Smooth muscle cell (in vitro differentiated cells): ENCODE data around the gene DLX3. TPM values are rescaled to one million over a fixed set of nuclear protein-coding genes. Genes with fewer than 3 reads are reported as not detected.
A peak's percentile ranks its signal among the peaks of the same experiment; 100 is the strongest.

Source experiments
- DNase-seq: peaks from one replicate; lab custom pipeline; 2025; ENCODE audit not compliant: unreplicated experiment; lab: John Stamatoyannopoulos, UW
- H2AFZ ChIP-seq: fragments of 200-600 bp; sonication (generic); 2 replicates; pipeline ENCODE4 v1.6.0; 2016; ENCODE audit warnings: antibody characterized with exemption, low read depth, mild to moderate bottlenecking
- H3F3A ChIP-seq: fragments of 200-600 bp; sonication (generic); 2 replicates; pipeline ENCODE4 v1.6.0; 2017; ENCODE audit warnings: antibody characterized with exemption, low read depth
- H3K27ac ChIP-seq: fragments of 200-600 bp; sonication (generic); 2 replicates; pipeline ENCODE4 v1.5.1; 2016; ENCODE audit warnings: low read depth, mild to moderate bottlenecking
- H3K27me3 ChIP-seq: fragments of 200-600 bp; sonication (generic); 2 replicates; pipeline ENCODE4 v1.6.1; 2016; ENCODE audit warnings: low read depth, mild to moderate bottlenecking
- H3K36me3 ChIP-seq: fragments of 200-600 bp; sonication (generic); 2 replicates; pipeline ENCODE4 v1.5.1; 2016; ENCODE audit warnings: low read depth
- H3K4me1 ChIP-seq: fragments of 200-600 bp; sonication (generic); 2 replicates; pipeline ENCODE4 v1.5.1; 2016; ENCODE audit warnings: low read depth
- H3K4me2 ChIP-seq: fragments of 200-600 bp; sonication (generic); 2 replicates; pipeline ENCODE4 v1.6.0; 2016; ENCODE audit warnings: mild to moderate bottlenecking
- H3K4me3 ChIP-seq: fragments of 200-600 bp; sonication (generic); 2 replicates; pipeline ENCODE4 v1.5.1; 2016; ENCODE audit warnings: mild to moderate bottlenecking
- H3K79me2 ChIP-seq: fragments of 200-600 bp; sonication (generic); 2 replicates; pipeline ENCODE4 v1.6.0; 2016; ENCODE audit warnings: low read depth, mild to moderate bottlenecking
- H3K9ac ChIP-seq: fragments of 200-600 bp; sonication (generic); 2 replicates; pipeline ENCODE4 v1.6.0; 2016; ENCODE audit warnings: low read depth
- H3K9me3 ChIP-seq: fragments of 200-600 bp; sonication (generic); replicated peaks from 2 replicates; pipeline ENCODE4 v1.5.1; 2016; ENCODE audit warnings: low read depth
- H4K20me1 ChIP-seq: fragments of 200-600 bp; sonication (generic); 2 replicates; pipeline ENCODE4 v1.6.0; 2016; ENCODE audit warnings: low read depth
- WGBS: methylation state at CpG from one replicate; pipeline ENCODE4 v1.1.7; 2016; ENCODE audit warnings: low lambda C conversion rate; 5-methylcytosine and 5-hydroxymethylcytosine counted together
- polyA plus RNA-seq: library from polyadenylated mRNA; unstranded; fragments of >200 nt; fragmentation: Nextera tagmentation; extraction: Ambion mirVana; gene quantifications from 2 replicates; pipeline ENCODE4 v1.2.1, GENCODE V29; 2016
- total RNA-seq: library from RNA; depleted of rRNA; stranded (reverse); fragments of >200 nt; gene quantifications from 2 replicates; pipeline ENCODE4 v1.2.3, GENCODE V29; 2014
- TF ChIP-seq, protein P1 (sequence below): fragments of 200-600 bp; sonication (generic); IDR thresholded peaks from 2 replicates; pipeline ENCODE4 v1.5.1; 2017; ENCODE audit warnings: borderline replicate concordance, mild to moderate bottlenecking, antibody characterized with exemption; ENCODE audit not compliant: insufficient read depth, poor library complexity, severe bottlenecking

The DLX3 gene
- total and polyA plus RNA-seq, 2 experiments from 2014 or later, result 1.4 to 9.7 TPM

DNA sequence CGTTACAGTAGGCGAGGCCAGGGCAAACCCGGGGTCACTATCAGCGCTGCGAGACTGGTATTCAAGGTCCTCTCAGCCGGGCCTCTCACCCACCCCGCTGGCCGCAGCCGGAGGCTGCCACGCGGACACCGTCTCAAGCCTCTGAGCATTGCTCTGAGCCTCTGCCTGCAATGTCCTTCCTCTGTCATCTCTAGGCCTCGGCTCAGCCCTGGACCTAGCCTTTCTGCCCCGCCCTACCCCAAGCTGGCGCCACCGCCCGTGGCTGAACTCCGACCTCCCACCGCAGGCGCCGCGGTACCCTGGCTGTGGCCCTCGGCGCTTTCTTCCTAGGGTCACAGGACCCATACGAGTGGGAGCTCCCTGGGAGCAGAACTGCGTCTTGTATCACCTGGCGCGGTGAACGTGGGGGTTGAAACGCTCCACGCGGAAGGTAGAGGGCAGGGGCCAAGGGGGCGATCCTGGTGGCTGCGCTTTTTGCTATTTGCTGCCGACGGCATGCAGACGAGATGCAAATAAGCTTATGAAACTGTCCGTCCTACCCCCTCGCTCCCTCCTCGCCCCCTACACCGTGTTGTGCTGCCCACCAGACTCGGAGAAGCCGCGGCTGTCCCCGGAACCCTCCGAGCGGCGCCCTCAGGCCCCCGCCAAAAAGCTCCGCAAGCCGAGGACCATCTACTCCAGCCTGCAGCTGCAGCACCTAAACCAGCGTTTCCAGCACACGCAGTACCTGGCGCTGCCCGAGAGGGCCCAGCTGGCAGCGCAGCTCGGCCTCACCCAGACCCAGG is 22.3 kb downstream of the DLX3 start:
- H3K4me3 ChIP-seq, result peak overlapping the region; percentile 33
- peak overlapping the region; percentile 86 for H3K4me2 ChIP-seq
- H3K4me1 ChIP-seq, result peaks cover 42% of the 10 kb centered on the region
- no peak for DNase-seq
- no peak overlapping the region for H2AFZ ChIP-seq
- H3K27me3 ChIP-seq, result peaks cover 77% of the 10 kb centered on the region
- TF ChIP-seq, protein P1, sequence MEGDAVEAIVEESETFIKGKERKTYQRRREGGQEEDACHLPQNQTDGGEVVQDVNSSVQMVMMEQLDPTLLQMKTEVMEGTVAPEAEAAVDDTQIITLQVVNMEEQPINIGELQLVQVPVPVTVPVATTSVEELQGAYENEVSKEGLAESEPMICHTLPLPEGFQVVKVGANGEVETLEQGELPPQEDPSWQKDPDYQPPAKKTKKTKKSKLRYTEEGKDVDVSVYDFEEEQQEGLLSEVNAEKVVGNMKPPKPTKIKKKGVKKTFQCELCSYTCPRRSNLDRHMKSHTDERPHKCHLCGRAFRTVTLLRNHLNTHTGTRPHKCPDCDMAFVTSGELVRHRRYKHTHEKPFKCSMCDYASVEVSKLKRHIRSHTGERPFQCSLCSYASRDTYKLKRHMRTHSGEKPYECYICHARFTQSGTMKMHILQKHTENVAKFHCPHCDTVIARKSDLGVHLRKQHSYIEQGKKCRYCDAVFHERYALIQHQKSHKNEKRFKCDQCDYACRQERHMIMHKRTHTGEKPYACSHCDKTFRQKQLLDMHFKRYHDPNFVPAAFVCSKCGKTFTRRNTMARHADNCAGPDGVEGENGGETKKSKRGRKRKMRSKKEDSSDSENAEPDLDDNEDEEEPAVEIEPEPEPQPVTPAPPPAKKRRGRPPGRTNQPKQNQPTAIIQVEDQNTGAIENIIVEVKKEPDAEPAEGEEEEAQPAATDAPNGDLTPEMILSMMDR, result no peak
- H3F3A ChIP-seq, result no peaks in the 10 kb centered on the region
- H3K36me3 ChIP-seq, result no peaks in the 10 kb centered on the region
- H3K9ac ChIP-seq, result no peak overlapping the region
- no peaks in the 10 kb centered on the region for H3K79me2 ChIP-seq
- no peak overlapping the region for H3K27ac ChIP-seq
- H3K9me3 ChIP-seq, result no peaks in the 10 kb centered on the region
- H4K20me1 ChIP-seq, result no peaks in the 10 kb centered on the region
- WGBS, result 5% methylated on average over 54 of the region's 57 CpGs

DNA sequence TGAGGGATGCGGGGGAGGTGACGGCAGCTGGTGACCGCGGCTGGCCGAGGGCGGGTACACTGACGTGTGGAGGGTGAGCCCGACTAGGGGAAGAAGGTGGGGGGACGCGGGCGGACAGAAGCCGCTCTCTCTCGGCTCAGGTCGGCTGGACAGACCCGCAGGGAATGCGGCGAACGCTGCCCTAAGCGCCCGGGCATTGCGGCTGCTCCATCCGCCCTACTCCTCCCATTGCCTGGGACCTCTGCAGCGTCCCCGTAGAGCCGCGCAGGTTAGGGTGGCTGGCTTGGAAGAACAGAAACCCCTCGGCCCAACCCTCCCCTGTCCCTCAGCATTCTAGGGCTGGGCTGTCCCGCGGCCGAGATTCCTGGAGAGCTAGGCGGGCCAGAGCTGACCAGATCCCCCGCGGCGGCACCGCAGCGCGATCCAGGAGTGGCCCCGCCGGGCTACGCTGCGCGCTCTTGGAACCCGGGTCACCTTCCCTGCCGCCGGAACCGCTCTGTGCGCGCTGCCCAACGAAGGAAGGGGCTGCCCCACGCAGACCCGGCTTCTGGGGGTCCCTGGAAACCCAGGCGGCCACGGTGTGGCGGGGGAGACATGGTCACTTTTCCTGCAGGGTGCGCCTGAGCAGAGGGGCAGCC is 23.1 kb downstream of the DLX3 start:
- Histone ChIP-seq H3K4me2 (peak overlapping the region; percentile 86), H3K36me3 (no peaks in the 10 kb centered on the region), H2AFZ (no peak overlapping the region), H3K79me2 (no peaks in the 10 kb centered on the region), H3K27ac (no peak overlapping the region), H3F3A (no peaks in the 10 kb centered on the region), H3K27me3 (peaks cover 84% of the 10 kb centered on the region), H4K20me1 (no peaks in the 10 kb centered on the region), H3K9ac (no peak overlapping the region), H3K4me3 (peak overlapping the region; percentile 33), H3K4me1 (peaks cover 35% of the 10 kb centered on the region), H3K9me3 (no peaks in the 10 kb centered on the region)
- TF ChIP-seq, protein P1, result no peak
- DNase-seq, result no peak
- 2% methylated on average over 54 of the region's 55 CpGs for WGBS

GRCh38 chr17:49971199-49971847 is 23.7 kb downstream of the DLX3 start:
- H3K9ac ChIP-seq, result no peak overlapping the region
- no peaks in the 10 kb centered on the region for H3K36me3 ChIP-seq
- H2AFZ ChIP-seq, result no peak overlapping the region
- H3K27ac ChIP-seq, result no peak overlapping the region
- H3K4me3 ChIP-seq, result peak overlapping the region; percentile 33
- no peaks in the 10 kb centered on the region for H3F3A ChIP-seq
- H3K9me3 ChIP-seq, result no peaks in the 10 kb centered on the region
- TF ChIP-seq, protein P1, result no peak
- peaks cover 90% of the 10 kb centered on the region for H3K27me3 ChIP-seq
- H3K79me2 ChIP-seq, result no peaks in the 10 kb centered on the region
- peak overlapping the region; percentile 86 for H3K4me2 ChIP-seq
- WGBS, result 14% methylated on average over 34 of the region's 35 CpGs
- H3K4me1 ChIP-seq, result peaks cover 31% of the 10 kb centered on the region
- no peak for DNase-seq
- no peaks in the 10 kb centered on the region for H4K20me1 ChIP-seq
